DMS 273 (cell line): ENCODE data around the gene TMC6.

Source experiments
- DNase-seq: peaks from one replicate; lab custom pipeline; 2025; ENCODE audit not compliant: unreplicated experiment; lab: John Stamatoyannopoulos, UW

Gene TMC6

GRCh38 chr17:78111016-78111726 is 17.4 kb downstream of the TMC6 start:
- DNase-seq = no peak

- no peak for DNase-seq
These were observed 18.1 kb downstream of the TMC6 start for GRCh38 chr17:78110363-78111015.

DNA sequence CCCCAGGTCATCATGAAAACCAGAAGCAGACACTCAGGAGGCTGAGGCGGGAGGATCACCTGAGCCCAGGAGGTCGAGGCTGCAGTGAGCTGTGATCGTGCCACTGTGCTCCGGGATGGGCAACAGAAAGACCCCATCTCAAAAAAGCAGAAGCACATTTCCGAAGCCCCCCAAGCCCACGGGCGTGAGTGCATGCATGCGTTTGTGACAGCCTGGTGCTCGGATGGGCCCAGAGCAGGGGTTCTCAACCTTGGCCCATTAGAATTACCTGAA is 19.1 kb downstream of the TMC6 start:
- DNase-seq = no peak

DNA sequence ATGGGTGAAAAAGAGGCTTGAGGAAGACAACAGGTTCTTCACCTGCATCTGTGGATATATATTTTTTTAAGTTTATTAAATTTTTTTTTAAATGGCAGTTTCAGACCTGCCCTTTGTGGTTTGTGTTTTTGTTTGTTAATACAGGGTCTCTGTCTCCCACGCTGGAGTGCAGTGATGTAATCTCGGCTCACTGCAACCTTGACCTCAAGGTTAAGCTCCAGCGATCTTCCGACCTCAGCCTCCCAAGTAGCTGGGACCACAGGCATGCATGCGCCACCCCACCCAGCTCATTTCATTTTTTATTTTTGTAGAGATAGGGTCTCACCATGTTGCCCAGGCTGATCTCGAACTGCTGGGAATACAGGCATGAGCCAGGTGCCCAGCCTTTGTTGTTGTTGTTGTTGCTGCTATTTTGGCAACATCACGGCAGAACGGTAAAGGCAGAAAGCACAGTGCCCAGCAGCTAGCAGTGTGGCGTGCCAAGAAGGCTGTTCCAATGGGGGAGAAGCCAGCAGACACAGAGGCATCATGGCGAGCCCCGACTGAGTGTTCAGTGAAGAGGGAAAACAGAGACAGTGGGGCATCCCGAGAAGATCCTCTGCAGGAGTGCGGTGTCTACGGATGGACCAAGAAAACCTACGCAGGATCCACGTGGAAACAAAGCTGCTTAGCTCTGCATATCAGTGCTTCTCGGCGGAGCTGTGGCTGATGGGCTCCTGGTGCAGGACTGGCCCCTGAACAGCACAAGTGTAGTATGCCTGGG is 19.6 kb downstream of the TMC6 start:
- DNase-seq = no peak

DNA sequence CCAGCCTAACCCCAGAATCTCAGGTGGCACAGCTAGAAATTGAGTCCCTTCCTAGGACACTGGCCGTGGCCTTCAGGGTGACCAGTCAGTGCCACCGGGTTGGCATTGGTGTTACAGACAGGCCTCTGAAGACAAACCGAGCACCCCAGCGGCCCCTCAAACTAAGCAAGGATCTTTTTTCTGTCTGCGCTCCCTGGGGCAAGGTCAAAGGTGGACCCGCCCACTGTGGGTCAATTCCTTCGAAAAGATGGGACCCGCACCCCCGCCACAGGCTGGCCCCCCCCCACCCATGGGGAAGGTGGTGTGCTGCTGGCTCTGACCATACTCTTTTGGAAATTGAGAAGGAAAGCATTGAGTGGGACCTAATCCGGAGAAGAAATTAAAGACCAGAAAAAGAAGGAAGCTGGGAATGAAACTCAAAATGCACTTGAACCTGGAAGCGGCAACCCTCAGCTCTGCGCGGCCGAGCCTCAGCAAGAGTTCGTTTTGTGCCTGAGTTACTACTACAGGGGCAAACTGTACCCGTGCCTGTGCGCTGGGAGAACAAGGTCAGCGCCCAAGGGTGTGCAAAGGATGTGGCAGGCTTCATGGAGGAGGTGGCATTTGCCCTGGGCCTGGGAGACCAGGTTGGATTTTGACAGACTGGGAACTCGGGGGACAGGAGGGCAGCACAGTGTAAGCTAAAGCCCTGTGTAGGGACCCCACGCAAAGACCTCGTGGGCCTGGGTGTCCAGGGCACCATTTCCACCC is 20.4 kb downstream of the TMC6 start:
- no peak for DNase-seq

GRCh38 chr17:78107457-78107856 is 21.1 kb downstream of the TMC6 start:
- DNase-seq = no peak

DNA sequence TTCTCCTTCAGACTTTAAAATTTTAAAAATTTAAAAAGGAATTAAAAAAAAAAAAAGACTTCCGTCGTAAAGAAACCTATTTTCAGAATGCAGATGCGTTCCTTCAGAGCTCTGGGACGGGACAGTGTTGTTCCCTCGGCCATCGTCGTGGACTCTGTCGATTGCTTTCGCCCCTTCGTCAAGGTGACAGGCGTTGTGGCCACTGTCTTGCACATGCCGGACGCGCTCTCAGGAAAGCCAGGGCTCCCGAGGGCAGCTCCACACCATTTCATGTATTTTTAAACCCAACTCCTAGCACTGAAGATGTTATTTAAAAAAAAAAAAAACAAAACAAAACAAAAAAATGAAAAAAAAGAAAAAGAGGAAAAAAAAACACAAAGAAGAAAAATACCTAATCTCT is 22.3 kb downstream of the TMC6 start:
- DNase-seq = no peak

DNA sequence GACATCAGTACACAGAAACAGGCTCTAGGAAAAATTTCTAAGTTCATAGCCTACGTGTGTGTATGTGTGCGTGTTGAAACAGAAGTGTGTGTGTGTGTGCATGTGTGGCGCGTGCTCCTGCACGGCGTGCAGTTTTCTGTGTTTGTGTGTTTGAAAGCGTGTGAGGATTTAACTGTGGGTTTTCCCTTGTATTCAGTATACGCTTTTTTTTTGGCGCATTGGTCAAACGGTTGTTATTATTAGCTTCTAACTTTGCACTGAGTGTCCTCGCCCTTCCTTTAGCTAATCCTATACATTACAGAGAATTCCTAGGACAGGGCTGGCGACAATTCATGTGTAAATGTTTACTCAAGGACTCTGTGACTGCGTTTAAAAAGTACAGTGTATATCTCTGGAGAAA is 23.0 kb downstream of the TMC6 start:
- no peak for DNase-seq

DNA sequence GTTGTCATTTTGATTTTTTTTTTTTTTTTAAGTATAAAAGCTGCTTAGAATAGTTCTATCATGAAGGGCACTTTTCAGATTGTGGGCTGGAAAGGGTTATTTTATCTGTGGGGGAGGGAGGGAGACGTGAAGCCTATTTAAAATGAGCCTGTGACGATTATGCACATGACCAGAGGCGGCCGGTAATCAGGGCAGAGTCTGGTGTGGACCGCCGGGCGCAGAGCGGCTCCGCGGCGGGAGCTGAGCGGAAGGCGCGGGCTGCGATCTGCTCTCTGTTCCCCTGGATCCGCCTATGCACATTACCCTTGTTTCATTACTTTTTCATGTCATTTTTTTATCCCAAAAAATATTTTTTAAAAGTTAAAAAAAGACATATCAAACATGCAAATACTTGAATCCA is 23.5 kb downstream of the TMC6 start:
- no peak for DNase-seq

DNA sequence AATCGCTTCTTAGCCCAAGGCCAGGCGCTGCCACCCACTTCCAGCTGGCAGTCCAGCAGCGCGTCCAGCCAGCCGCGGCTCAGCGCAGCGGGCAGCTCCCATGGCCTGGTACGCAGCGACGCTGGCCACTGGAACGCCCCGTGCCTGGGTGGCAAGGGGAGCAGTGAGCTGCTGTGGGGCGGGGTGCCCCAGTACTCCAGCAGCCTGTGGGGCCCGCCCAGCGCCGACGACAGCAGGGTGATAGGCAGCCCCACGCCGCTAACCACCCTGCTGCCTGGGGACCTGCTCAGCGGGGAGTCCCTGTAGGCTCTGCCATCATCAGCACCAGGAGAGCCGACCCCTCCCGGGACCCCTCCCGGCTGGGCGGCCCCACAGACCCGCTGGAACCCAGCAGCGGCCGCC is 24.0 kb downstream of the TMC6 start:
- no peak for DNase-seq

- no peak for DNase-seq
These were observed 25.2 kb downstream of the TMC6 start for GRCh38 chr17:78103311-78103710.

- no peak for DNase-seq
These were observed 27.0 kb downstream of the TMC6 start for GRCh38 chr17:78101542-78101941.

DNA sequence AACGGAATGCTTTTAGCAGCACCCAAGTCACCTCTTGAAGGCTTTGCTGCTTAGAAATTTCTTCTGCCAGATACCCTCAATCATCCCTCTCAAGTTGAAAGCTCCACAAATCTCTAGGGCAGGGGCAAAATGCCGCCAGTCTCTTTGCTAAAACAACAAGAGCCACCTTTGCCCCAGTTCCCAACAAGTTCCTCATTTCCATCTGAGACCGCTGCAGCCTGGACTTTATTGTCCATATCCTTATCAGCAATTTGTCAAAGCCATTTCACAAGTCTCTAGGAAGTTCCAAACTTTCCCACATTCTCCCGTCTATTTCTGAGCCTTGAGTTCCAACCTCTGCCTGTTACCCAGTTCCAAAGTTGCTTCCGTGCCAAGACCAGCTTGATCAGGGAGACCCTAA is 27.4 kb downstream of the TMC6 start:
- no peak for DNase-seq

DNA sequence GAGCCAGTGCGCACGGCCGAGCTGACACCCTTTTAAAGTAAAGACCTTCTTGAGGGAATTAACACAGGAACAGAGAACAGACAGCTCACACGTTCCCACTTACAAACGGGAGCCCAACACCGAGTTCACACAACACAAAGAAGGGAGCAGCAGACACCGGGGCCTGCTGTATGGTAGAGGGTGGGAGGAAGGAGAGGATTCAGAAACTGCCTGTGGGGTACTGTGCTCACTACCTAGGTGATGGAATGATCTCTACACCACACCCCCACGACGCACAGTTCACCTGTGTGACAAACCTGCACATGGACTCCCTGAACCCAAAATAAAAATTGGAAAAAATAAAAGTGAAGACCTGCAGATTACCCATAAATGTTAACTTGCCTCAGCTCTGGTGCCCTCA is 32.5 kb downstream of the TMC6 start:
- DNase-seq = no peak

GRCh38 chr17:78095035-78095434 is 33.5 kb downstream of the TMC6 start:
- no peak for DNase-seq

DNA sequence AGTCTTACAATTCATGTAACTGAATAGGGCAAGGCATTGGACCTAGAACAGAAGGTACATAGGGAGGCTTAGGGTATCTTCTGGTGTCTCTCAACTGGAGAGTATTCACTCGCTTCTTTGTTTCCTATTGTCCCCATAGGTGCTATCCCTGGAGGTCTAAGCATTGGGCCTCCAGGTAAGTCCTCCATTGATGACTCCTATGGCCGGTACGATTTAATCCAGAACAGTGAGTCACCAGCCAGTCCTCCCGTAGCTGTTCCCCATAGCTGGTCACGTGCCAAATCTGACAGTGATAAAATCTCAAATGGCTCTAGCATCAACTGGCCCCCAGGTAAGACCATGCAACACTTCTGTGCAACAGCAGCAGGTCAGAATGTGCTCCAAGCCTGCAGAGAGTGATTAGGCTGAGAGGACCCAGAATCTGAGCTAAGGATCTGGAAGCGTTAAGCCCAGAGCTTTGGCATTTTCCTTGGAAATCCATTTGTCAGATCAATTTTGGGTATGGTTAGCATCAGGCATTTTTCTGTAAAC is 35.7 kb downstream of the TMC6 start:
- DNase-seq = no peak

- DNase-seq = no peak
These were observed 38.8 kb downstream of the TMC6 start for GRCh38 chr17:78089576-78090281.

GRCh38 chr17:78088529-78088928 is 40.0 kb downstream of the TMC6 start:
- DNase-seq = no peak

GRCh38 chr17:78086740-78087139 is 41.8 kb downstream of the TMC6 start:
- no peak for DNase-seq

GRCh38 chr17:78082988-78083387 is 45.6 kb downstream of the TMC6 start:
- peak; percentile 89 for DNase-seq

DNA sequence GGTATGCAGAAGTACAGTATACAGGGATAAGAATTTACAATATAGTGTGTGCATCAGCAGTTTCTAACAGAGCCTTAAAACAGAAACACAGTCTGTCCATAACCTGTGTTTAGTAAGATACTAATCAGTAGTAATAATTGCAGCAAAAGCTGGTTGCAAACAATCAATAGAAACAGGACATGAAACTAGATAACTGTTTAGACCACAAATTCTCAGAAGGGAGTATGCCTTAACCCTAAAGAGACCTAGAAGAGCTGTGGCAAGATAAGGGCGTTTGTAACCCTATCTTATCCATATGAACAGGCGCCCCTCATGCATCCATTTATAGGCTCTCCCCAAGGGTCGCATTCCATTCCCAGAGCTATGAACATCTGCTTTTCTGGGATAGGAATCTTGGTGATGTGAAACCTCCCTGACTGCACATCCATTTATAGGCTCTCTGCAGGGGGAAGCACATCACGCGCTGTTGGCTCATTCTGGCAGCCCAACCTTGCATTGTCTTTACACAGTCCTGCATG is 46.1 kb downstream of the TMC6 start:
- DNase-seq = peak; percentile 45
